ENCODE measurements around the gene ING1.

The ING1 gene

DNA sequence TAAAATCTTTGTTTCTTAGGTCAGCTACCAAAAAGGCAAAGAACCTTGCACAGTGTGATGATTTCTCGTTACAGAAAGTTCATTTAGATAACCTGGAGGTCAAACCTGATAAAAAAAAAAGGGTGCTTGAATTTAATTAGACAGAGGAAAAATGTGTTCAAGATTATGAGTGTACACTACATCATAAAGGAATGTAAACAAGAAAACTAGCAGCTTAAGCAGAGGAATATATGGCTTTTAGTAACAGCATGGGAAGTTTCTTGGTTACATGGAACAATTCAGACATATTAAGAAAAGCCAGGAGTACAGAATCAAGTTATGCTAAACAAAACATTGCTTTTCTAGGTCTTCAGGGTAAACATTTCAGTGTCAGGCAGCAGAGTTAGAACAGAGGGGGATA is 32.9 kb downstream of the ING1 start:
- H3K4me3 ChIP-seq (ENCODE audit: low read depth, low read length) = no peak overlapping the region
- TF ChIP-seq, protein P1, sequence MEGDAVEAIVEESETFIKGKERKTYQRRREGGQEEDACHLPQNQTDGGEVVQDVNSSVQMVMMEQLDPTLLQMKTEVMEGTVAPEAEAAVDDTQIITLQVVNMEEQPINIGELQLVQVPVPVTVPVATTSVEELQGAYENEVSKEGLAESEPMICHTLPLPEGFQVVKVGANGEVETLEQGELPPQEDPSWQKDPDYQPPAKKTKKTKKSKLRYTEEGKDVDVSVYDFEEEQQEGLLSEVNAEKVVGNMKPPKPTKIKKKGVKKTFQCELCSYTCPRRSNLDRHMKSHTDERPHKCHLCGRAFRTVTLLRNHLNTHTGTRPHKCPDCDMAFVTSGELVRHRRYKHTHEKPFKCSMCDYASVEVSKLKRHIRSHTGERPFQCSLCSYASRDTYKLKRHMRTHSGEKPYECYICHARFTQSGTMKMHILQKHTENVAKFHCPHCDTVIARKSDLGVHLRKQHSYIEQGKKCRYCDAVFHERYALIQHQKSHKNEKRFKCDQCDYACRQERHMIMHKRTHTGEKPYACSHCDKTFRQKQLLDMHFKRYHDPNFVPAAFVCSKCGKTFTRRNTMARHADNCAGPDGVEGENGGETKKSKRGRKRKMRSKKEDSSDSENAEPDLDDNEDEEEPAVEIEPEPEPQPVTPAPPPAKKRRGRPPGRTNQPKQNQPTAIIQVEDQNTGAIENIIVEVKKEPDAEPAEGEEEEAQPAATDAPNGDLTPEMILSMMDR (IDR thresholded peaks at IDR 0.05; ENCODE audit: low read depth, low read length) = no peak

DNA sequence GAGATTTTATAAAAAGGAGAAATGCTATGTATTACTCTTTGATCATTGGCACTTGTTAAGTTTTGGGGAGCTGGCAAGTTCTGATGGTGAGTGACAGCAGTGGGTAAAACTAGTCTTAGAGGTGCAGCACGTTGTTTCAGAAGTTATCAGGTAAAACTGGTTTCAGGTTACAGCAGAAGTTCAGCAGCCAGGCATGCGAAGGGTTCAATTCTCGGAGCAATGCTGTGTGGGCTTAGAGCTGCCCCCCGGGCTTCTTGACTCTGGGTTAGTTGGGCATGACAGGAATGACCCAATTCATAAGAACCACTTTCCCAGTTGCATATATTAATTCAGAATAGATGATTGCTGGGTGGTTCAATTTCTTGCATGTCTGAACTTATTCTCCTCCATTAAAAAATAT is 34.8 kb downstream of the ING1 start:
- no peak overlapping the region for H3K4me3 ChIP-seq (ENCODE audit: low read depth, low read length)
- TF ChIP-seq, protein P1 (IDR thresholded peaks at IDR 0.05; ENCODE audit: low read depth, low read length) = no peak

DNA sequence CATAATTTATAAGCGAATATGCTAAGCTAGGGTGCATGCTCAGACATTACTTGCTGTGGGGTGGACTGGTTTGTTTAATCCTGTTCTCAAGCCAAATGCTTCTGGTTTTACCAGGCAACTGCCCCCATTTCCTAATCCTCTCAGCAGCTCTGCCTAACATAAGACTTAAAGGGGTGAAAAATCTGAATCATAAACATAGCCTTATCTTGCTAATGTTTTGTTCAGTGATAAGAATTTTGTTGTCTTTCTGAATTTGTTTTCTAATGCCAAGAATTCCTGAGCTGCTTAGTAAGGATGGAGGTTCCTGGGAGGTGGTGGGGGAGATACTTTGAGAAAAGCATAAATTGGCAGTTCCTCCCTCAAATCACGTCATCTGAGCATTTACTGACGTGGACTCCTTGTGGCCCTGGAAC is 42.7 kb downstream of the ING1 start:
- no peak overlapping the region for H3K4me3 ChIP-seq (ENCODE audit: low read depth, low read length)
- TF ChIP-seq, protein P1 (IDR thresholded peaks at IDR 0.05; ENCODE audit: low read depth, low read length) = no peak

DNA sequence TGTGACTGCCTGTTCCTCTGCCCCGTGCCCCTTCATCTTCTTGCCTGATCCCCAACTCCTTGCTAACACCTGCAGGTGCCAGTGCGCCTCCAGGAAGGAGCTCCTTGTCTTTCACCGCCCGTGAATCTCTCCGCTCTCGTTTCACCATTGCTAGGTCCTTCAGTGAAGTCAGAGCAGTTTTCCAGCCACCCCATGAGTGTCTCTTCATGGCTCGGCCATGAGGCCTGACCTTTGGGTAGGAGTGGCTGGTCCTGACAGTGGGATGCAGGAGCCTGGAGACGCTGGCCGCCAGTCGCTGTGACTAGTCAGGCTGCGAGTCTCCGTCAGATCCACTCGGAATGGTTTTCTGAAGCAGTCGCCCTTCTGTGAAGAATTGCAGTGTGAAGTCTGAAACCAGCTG is 43.8 kb downstream of the ING1 start:
- H3K4me3 ChIP-seq (ENCODE audit: low read depth, low read length) = no peak overlapping the region
- TF ChIP-seq, protein P1 (IDR thresholded peaks at IDR 0.05; ENCODE audit: low read depth, low read length) = no peak

DNA sequence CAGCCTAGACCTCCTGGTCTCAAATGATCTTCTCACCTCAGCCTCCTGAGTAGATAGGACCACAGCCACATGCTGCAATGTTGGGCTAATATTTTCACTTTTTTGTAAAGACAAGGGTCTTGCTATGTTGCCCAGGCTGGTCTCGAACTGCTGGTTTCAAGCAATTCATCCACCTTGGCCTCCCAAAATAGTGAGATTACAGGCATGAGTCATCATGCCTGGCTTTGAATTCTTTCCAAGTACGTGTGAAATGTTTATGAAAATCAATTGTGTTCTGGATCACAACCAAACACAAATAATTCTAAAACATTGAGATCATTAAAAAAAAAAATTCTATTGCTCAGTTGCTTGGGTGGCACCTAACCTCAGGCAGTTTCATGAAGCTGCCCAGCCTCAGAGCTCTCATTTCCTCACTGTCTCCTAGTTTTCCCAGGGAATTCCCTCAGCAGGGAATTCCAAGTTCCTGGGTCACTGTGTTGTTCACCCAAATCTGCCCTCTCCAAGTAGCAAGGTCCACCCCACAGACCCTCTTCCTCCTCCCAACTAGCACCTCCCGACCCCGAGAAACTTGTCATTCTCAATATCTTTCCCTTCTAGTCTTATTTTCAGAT is 44.8 kb downstream of the ING1 start:
- no peak overlapping the region for H3K4me3 ChIP-seq (ENCODE audit: low read depth, low read length)
- TF ChIP-seq, protein P1 (IDR thresholded peaks at IDR 0.05; ENCODE audit: low read depth, low read length) = no peak

DNA sequence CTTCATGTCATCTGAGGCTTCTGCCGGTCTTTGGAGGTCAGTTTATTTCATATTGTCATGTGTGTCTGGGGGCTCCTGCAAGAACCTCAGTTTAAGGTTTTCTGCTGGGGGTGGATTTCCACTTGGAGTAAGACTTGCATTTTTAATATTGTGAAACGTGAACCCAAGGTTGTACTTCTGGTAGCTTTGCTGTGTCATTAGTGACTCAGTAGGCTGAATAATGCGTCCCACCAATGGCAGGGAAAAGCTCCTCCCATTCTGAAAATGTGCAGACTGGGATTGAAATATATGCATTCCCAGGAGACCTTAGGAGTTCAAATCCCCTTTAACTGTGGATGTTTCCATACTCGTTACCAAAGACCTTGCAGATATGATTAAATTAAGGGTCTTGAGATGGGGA is 46.2 kb downstream of the ING1 start:
- H3K4me3 ChIP-seq (ENCODE audit: low read depth, low read length) = no peak overlapping the region
- TF ChIP-seq, protein P1 (IDR thresholded peaks at IDR 0.05; ENCODE audit: low read depth, low read length) = no peak

DNA sequence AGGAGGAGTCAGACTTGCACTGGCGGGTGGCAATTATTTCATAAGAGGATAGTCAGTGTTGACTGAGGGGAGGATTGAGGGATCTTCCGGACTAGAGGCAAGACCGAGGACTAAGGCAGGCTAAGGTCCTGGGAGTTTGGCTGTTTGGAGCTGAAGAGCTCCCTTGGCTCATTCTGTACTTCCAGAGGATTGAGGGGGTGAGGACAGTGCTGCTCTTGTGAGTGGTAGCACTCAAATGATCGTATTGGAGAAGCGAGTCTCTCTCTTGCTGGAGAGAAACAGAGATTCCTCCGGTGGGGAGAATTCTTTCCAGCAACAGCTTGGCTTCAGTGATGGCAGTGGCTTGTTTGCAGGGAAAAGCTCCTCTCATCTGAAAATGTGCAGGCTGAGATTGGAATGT is 47.1 kb downstream of the ING1 start:
- H3K4me3 ChIP-seq (ENCODE audit: low read depth, low read length) = no peak overlapping the region
- TF ChIP-seq, protein P1 (IDR thresholded peaks at IDR 0.05; ENCODE audit: low read depth, low read length) = no peak

All from WI38 (cell line).